ENCODE data around the gene GRB2. TPM values are rescaled to one million over a fixed set of nuclear protein-coding genes. Genes with fewer than 3 reads are reported as not detected.

GRB2 gene
- total RNA-seq, 1 experiment from 2014 or later: 92.6 TPM

- TF ChIP-seq, protein P1, sequence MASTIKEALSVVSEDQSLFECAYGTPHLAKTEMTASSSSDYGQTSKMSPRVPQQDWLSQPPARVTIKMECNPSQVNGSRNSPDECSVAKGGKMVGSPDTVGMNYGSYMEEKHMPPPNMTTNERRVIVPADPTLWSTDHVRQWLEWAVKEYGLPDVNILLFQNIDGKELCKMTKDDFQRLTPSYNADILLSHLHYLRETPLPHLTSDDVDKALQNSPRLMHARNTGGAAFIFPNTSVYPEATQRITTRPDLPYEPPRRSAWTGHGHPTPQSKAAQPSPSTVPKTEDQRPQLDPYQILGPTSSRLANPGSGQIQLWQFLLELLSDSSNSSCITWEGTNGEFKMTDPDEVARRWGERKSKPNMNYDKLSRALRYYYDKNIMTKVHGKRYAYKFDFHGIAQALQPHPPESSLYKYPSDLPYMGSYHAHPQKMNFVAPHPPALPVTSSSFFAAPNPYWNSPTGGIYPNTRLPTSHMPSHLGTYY (CRISPR knock-in tag; IDR thresholded peaks at IDR 0.05): no peak
- TF ChIP-seq ZNF671 (CRISPR knock-in tag; IDR thresholded peaks at IDR 0.05): no peak
- no peak for TF ChIP-seq CTCF (IDR thresholded peaks at IDR 0.05)
- no peak for TF ChIP-seq NR2C2 (CRISPR knock-in tag; IDR thresholded peaks at IDR 0.05)
Observed at GRCh38 chr17:75393523-75394331, 11.8 kb downstream of the GRB2 start (continued).

DNA sequence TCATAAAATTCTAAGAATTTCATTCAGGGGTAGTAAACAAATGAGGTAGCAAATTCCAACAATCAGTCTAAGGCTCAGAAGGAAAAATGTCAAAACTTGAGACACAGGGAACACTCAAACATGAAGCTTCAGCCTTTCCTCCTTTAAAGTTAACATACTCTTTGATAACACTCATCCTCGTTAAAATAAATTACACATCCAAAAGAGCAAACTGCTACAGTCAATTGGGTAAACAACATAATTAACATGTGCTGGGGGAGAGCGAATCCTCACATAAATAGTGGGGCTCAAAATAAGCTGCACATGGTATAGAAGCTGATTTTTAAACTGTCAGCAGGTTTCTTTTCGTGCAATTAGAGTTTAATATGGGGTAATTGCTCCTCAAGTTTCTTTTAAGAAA, 12.9 kb downstream of the GRB2 start:
- peaks cover 2% of the 10 kb centered on the region; the same call in 1 of the 2 replicates for H3K27me3 Mint-ChIP-seq (ENCODE audit: low read depth)
- no peaks in the 10 kb centered on the region for H3K9me3 Mint-ChIP-seq
- ATAC-seq: no peak
- H3K36me3 Mint-ChIP-seq: peaks cover 17% of the 10 kb centered on the region; the same call in 1 of the 2 replicates
- peak overlapping the region; percentile 94 for H3K4me3 Mint-ChIP-seq
- H3K27ac Mint-ChIP-seq: peak overlapping the region; percentile 47
- peaks cover 42% of the 10 kb centered on the region for H3K4me1 Mint-ChIP-seq
- ChIA-PET CTCF (interaction anchor here (0.6 to 2.9 kb wide), 4 partner anchors 18 to 103 kb away, joined by 3 to 34 read pairs (median 18); partner anchors contain the start of gene SLC25A19), POLR2A (interaction anchor here (0.7 to 1.9 kb wide), 3 partner anchors 8 to 380 kb away, joined by 3 to 7 read pairs (median 3); partner anchors contain the start of genes MIF4GD and MRPL58)
- TF ChIP-seq, protein P1 (CRISPR knock-in tag; IDR thresholded peaks at IDR 0.05): no peak
- no peak for TF ChIP-seq ATF1 (CRISPR knock-in tag; IDR thresholded peaks at IDR 0.05)
- no peak for TF ChIP-seq NFATC4 (CRISPR knock-in tag; IDR thresholded peaks at IDR 0.05)
- TF ChIP-seq, protein P2, sequence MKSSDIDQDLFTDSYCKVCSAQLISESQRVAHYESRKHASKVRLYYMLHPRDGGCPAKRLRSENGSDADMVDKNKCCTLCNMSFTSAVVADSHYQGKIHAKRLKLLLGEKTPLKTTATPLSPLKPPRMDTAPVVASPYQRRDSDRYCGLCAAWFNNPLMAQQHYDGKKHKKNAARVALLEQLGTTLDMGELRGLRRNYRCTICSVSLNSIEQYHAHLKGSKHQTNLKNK (CRISPR knock-in tag; IDR thresholded peaks at IDR 0.05): no peak
- TF ChIP-seq RORB (CRISPR knock-in tag; IDR thresholded peaks at IDR 0.05): no peak
- no peak for TF ChIP-seq ZNF396 (CRISPR knock-in tag; IDR thresholded peaks at IDR 0.05; ENCODE audit: borderline replicate concordance)
- no peak for TF ChIP-seq JUN (CRISPR knock-in tag; IDR thresholded peaks at IDR 0.05)
- no peak for TF ChIP-seq NFE2L1 (CRISPR knock-in tag; IDR thresholded peaks at IDR 0.05)
- no peak for TF ChIP-seq NR2C2 (CRISPR knock-in tag; IDR thresholded peaks at IDR 0.05)
- no peak for TF ChIP-seq ZBTB21 (CRISPR knock-in tag; IDR thresholded peaks at IDR 0.05; ENCODE audit: borderline replicate concordance)
- TF ChIP-seq, protein P3, sequence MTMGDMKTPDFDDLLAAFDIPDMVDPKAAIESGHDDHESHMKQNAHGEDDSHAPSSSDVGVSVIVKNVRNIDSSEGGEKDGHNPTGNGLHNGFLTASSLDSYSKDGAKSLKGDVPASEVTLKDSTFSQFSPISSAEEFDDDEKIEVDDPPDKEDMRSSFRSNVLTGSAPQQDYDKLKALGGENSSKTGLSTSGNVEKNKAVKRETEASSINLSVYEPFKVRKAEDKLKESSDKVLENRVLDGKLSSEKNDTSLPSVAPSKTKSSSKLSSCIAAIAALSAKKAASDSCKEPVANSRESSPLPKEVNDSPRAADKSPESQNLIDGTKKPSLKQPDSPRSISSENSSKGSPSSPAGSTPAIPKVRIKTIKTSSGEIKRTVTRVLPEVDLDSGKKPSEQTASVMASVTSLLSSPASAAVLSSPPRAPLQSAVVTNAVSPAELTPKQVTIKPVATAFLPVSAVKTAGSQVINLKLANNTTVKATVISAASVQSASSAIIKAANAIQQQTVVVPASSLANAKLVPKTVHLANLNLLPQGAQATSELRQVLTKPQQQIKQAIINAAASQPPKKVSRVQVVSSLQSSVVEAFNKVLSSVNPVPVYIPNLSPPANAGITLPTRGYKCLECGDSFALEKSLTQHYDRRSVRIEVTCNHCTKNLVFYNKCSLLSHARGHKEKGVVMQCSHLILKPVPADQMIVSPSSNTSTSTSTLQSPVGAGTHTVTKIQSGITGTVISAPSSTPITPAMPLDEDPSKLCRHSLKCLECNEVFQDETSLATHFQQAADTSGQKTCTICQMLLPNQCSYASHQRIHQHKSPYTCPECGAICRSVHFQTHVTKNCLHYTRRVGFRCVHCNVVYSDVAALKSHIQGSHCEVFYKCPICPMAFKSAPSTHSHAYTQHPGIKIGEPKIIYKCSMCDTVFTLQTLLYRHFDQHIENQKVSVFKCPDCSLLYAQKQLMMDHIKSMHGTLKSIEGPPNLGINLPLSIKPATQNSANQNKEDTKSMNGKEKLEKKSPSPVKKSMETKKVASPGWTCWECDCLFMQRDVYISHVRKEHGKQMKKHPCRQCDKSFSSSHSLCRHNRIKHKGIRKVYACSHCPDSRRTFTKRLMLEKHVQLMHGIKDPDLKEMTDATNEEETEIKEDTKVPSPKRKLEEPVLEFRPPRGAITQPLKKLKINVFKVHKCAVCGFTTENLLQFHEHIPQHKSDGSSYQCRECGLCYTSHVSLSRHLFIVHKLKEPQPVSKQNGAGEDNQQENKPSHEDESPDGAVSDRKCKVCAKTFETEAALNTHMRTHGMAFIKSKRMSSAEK (CRISPR knock-in tag; IDR thresholded peaks at IDR 0.05; ENCODE audit: borderline replicate concordance): no peak
- no peak for DNase-seq (ENCODE audit: low spot score)
